ENCODE results near the gene SNN. TPM values are rescaled to one million over a fixed set of nuclear protein-coding genes. Genes with fewer than 3 reads are reported as not detected.
A peak's percentile ranks its signal among the peaks of the same experiment; 100 is the strongest.

SNN gene
- total RNA-seq, 4 donors from 2014 or later = 34.6 to 40.3 (median 39.7) TPM

DNA sequence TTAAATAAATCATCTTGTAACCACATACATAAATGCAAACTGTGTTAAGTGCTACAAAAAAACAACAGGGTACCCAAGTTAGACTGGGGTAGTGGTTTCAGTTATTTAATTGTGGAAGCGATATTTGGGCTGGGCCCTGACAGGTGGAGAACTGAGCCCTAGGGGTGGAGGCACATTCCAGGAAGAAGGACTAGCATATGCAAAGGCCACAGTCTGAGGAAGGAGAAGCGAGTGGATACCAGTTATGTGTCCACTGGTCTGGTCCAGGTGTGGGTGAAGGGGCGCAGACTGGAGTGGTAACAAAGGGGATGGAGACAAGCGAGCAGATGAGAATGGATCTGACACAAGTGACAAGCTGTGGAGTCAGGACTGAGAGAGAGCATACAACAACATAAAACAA lies 51.5 kb downstream of the SNN start:
- no peak for ATAC-seq
- peaks cover 0 to 71% of the 10 kb centered on the region in 2 donors for H3K36me3 ChIP-seq

DNA sequence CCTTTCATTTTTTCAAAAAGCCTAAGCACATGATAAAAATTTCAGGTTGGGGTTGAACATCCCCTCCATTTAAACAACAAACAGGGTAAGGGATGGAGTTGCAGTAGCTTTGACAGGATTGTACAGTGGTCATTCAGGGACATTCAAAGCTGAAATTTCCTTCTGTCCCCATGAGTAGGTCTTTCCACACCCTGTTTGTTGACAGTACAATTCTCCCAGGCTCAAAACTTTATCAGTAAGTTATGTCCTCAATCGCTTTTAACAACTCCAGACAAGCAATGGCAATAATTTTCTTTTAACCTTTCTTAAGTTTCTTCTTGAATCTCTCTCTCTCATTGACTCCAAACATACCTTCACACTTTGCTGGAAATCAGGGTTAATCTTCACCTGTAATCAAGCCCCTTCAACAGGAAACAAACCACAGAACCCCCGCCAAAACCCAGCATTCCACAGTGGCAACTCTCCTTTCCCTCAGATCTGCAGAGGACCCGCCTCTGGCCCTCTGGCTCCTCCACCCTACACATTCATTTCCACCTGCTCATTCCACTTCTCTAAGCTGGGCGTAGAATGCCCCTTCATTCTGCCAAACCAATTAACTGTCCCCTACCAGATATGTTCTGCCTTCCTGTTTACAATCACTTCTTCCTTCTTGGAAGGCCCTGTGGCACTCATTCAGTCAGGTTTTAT lies 53.7 kb downstream of the SNN start:
- no peak overlapping the region for H3K27ac ChIP-seq
- H3K9me3 ChIP-seq = no peaks in the 10 kb centered on the region
- H3K4me1 ChIP-seq = peaks cover 0 to 37% (median 0%) of the 10 kb centered on the region in 3 donors
- TF ChIP-seq, protein P1, sequence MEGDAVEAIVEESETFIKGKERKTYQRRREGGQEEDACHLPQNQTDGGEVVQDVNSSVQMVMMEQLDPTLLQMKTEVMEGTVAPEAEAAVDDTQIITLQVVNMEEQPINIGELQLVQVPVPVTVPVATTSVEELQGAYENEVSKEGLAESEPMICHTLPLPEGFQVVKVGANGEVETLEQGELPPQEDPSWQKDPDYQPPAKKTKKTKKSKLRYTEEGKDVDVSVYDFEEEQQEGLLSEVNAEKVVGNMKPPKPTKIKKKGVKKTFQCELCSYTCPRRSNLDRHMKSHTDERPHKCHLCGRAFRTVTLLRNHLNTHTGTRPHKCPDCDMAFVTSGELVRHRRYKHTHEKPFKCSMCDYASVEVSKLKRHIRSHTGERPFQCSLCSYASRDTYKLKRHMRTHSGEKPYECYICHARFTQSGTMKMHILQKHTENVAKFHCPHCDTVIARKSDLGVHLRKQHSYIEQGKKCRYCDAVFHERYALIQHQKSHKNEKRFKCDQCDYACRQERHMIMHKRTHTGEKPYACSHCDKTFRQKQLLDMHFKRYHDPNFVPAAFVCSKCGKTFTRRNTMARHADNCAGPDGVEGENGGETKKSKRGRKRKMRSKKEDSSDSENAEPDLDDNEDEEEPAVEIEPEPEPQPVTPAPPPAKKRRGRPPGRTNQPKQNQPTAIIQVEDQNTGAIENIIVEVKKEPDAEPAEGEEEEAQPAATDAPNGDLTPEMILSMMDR (IDR thresholded peaks at IDR 0.05) = no peak
- TF ChIP-seq POLR2A (IDR thresholded peaks at IDR 0.05) = no peak
- no peak for TF ChIP-seq EP300 (IDR thresholded peaks at IDR 0.05)
- no peak for TF ChIP-seq POLR2AphosphoS5 (IDR thresholded peaks at IDR 0.05)
- ATAC-seq = no peak
- H3K36me3 ChIP-seq = peaks cover 0 to 79% of the 10 kb centered on the region in 2 donors
- no peak overlapping the region for H3K4me3 ChIP-seq
- 89 to 94% methylated on average over 2 to 4 of the region's 4 CpGs for WGBS, 2 donors (ENCODE audit: low coverage in 1 of 2)
- H3K27me3 ChIP-seq = no peaks in the 10 kb centered on the region

More for the DNA sequence above, 51.5 kb downstream of the SNN start:
- Histone ChIP-seq H3K9me3 (no peaks in the 10 kb centered on the region), H3K27me3 (no peaks in the 10 kb centered on the region), H3K27ac (no peak overlapping the region), H3K4me3 (no peak overlapping the region), H3K4me1 (peaks cover 0 to 45% (median 0%) of the 10 kb centered on the region in 3 donors)
- TF ChIP-seq, protein P1 (IDR thresholded peaks at IDR 0.05) = no peak
- TF ChIP-seq POLR2A (IDR thresholded peaks at IDR 0.05) = no peak
- TF ChIP-seq POLR2AphosphoS5 (IDR thresholded peaks at IDR 0.05) = no peak
- 95 to 100% methylated on average over 2 to 4 of the region's 4 CpGs for whole genome bisulfite sequencing, 2 donors (ENCODE audit: low coverage in 1 of 2)

DNA sequence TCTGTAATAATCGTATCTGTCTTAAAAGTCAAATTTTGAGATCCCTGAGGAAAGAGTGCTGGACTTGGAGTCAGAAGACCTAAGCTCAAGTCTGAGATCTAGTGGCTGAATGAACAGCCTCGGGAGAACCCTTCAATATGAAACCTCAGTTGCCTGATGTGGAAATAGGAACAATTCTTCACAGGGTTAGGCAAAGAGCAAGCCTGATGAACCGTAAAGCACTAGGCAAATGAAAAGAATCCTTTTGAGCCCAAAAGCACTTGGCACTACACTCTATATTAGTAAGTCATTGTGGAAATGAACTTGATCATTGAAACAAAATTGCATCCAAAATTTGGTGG lies 54.2 kb downstream of the SNN start:
- no peak for TF ChIP-seq POLR2A (IDR thresholded peaks at IDR 0.05)
- TF ChIP-seq, protein P1 (IDR thresholded peaks at IDR 0.05) = no peak
- no peak for TF ChIP-seq EP300 (IDR thresholded peaks at IDR 0.05)
- no peak for TF ChIP-seq POLR2AphosphoS5 (IDR thresholded peaks at IDR 0.05)
- Histone ChIP-seq H3K4me1 (peaks cover 0 to 33% (median 0%) of the 10 kb centered on the region in 3 donors), H3K27ac (no peak overlapping the region), H3K36me3 (peaks cover 0 to 79% of the 10 kb centered on the region in 2 donors), H3K4me3 (no peak overlapping the region), H3K9me3 (no peaks in the 10 kb centered on the region), H3K27me3 (no peaks in the 10 kb centered on the region)
- 64 to 82% methylated on average over 1 to 3 of the region's 3 CpGs for WGBS, 2 donors (ENCODE audit: low coverage in 1 of 2)
- no peak for ATAC-seq

DNA sequence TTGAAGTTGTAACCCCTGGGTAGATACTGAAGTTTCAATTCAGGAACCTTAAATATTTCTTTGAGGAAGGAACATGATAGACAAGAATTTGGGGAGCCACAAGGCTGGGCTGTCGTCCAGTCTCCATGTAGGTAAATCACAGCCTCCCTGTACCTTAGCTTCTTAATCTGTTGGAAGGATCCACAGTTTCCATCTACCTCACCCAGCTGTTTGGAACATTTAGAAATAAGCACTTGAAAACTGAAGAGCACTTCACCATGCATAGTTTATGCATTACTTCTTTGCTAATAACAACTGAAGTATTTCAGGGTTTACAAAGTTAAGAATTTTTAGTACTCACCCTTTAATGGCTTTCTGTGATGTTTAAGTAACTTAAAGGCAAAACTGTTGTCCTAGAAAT lies 57.2 kb downstream of the SNN start:
- H3K4me3 ChIP-seq = no peak overlapping the region
- H3K4me1 ChIP-seq = peaks cover 0 to 32% (median 0%) of the 10 kb centered on the region in 3 donors
- H3K9me3 ChIP-seq = no peaks in the 10 kb centered on the region
- peaks cover 0 to 85% of the 10 kb centered on the region in 2 donors for H3K36me3 ChIP-seq
- WGBS, 2 donors (ENCODE audit: low coverage in 1 of 2) = 53 to 80% methylated on average over 1 of the region's 1 CpG
- TF ChIP-seq POLR2A (IDR thresholded peaks at IDR 0.05) (no peak), POLR2AphosphoS5 (IDR thresholded peaks at IDR 0.05) (no peak), EP300 (IDR thresholded peaks at IDR 0.05) (no peak)
- H3K27me3 ChIP-seq = no peaks in the 10 kb centered on the region
- ATAC-seq = no peak
- peak overlapping the region in 2 of 4 donors; percentile 18 to 29 for H3K27ac ChIP-seq

DNA sequence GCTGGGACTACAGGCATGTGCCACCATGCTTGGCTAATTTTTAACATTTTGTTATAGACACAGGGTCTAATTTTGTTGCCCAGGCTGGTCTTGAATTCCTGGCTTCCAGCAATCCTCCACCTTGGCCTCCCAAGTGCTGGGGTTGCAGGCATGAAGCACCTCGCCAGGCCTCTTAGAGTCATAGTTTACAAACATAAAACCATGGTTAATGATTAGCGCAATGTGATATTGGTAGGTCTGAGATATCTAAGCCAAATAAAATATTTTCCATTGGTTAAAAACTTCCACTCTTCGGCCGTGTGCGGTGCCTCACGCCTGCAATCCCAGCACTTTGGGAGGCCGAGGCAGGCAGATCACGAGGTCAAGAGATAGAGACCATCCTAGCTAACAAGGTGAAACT lies 57.8 kb downstream of the SNN start:
- H3K27ac ChIP-seq = peak overlapping the region in 1 of 4 donors; percentile 29
- ATAC-seq = no peak
- TF ChIP-seq POLR2AphosphoS5 (IDR thresholded peaks at IDR 0.05) (no peak), EP300 (IDR thresholded peaks at IDR 0.05) (no peak), POLR2A (IDR thresholded peaks at IDR 0.05) (no peak)
- TF ChIP-seq, protein P1 (IDR thresholded peaks at IDR 0.05) = no peak
- H3K27me3 ChIP-seq = no peaks in the 10 kb centered on the region
- H3K4me1 ChIP-seq = peaks cover 0 to 36% (median 0%) of the 10 kb centered on the region in 3 donors
- H3K9me3 ChIP-seq = no peaks in the 10 kb centered on the region
- H3K4me3 ChIP-seq = no peak overlapping the region
- WGBS, 2 donors (ENCODE audit: low coverage in 1 of 2) = 94 to 100% methylated on average over 6 of the region's 8 CpGs
- H3K36me3 ChIP-seq = peaks cover 0 to 80% of the 10 kb centered on the region in 2 donors

Data from gastroesophageal sphincter (tissue), 4 donors.